Measurements from ENCODE around the gene RUNX3. TPM values are rescaled to one million over a fixed set of nuclear protein-coding genes. Genes with fewer than 3 reads are reported as not detected.

RUNX3 gene
- total and polyA plus RNA-seq, 2 donors from 2014 or later, result 0.47 to 7.9 TPM

GRCh38 chr1:24957016-24957807, 27.1 kb upstream of the RUNX3 start:
- TF ChIP-seq CTCF (IDR thresholded peaks at IDR 0.05; ENCODE audit: borderline replicate concordance, extremely low read depth, insufficient read depth), result no peak
- no peaks in the 10 kb centered on the region for H3K4me1 ChIP-seq (ENCODE audit: control insufficient read depth in 2 of 3, insufficient read depth in 2 of 3, low read depth in 1 of 3, low read length in 3 of 3)
- no peak overlapping the region for H3K9ac ChIP-seq (ENCODE audit: low read length in 3 of 3)
- FAIRE-seq (no peak), DNase-seq (peak in 1 of 5 donors; percentile 37)
- intact Hi-C loops (cut with DNase I), result no loop called here
- H3K27ac ChIP-seq (ENCODE audit: low read depth in 2 of 2, low read length in 2 of 2), result no peak overlapping the region
- H3K27me3 ChIP-seq (ENCODE audit: control insufficient read depth, insufficient read depth, low read length), result no peaks in the 10 kb centered on the region
- no peaks in the 10 kb centered on the region for H3K36me3 ChIP-seq (ENCODE audit: control insufficient read depth in 2 of 3, insufficient read depth in 3 of 3, low read length in 3 of 3)
- H3K4me3 ChIP-seq (ENCODE audit: low read length in 3 of 3), result no peak overlapping the region
- H3K9me3 ChIP-seq (ENCODE audit: control insufficient read depth in 2 of 3, insufficient read depth in 1 of 3, low read length in 3 of 3), result no peaks in the 10 kb centered on the region

GRCh38 chr1:24955779-24956365, 25.8 kb upstream of the RUNX3 start:
- Histone ChIP-seq H3K9me3 (ENCODE audit: control insufficient read depth in 2 of 3, insufficient read depth in 1 of 3, low read length in 3 of 3) (no peaks in the 10 kb centered on the region), H3K4me1 (ENCODE audit: control insufficient read depth in 2 of 3, insufficient read depth in 2 of 3, low read depth in 1 of 3, low read length in 3 of 3) (no peaks in the 10 kb centered on the region), H3K4me3 (ENCODE audit: low read length in 3 of 3) (no peak overlapping the region), H3K36me3 (ENCODE audit: control insufficient read depth in 2 of 3, insufficient read depth in 3 of 3, low read length in 3 of 3) (no peaks in the 10 kb centered on the region), H3K27me3 (ENCODE audit: control insufficient read depth, insufficient read depth, low read length) (no peaks in the 10 kb centered on the region), H3K27ac (ENCODE audit: low read depth in 2 of 2, low read length in 2 of 2) (no peak overlapping the region), H3K9ac (ENCODE audit: low read length in 3 of 3) (no peak overlapping the region)
- DNase-seq, result peak in 1 of 5 donors; percentile 43
- TF ChIP-seq CTCF (IDR thresholded peaks at IDR 0.05; ENCODE audit: borderline replicate concordance, extremely low read depth, insufficient read depth), result no peak
- intact Hi-C loops (cut with DNase I), result no loop called here
- no peak for FAIRE-seq

- Histone ChIP-seq H3K36me3 (ENCODE audit: control insufficient read depth in 2 of 3, insufficient read depth in 3 of 3, low read length in 3 of 3) (no peaks in the 10 kb centered on the region), H3K27me3 (ENCODE audit: control insufficient read depth, insufficient read depth, low read length) (no peaks in the 10 kb centered on the region), H3K4me3 (ENCODE audit: low read length in 3 of 3) (no peak overlapping the region), H3K4me1 (ENCODE audit: control insufficient read depth in 2 of 3, insufficient read depth in 2 of 3, low read depth in 1 of 3, low read length in 3 of 3) (no peaks in the 10 kb centered on the region), H3K9ac (ENCODE audit: low read length in 3 of 3) (no peak overlapping the region), H3K9me3 (ENCODE audit: control insufficient read depth in 2 of 3, insufficient read depth in 1 of 3, low read length in 3 of 3) (no peaks in the 10 kb centered on the region), H3K27ac (ENCODE audit: low read depth in 2 of 2, low read length in 2 of 2) (no peak overlapping the region)
- FAIRE-seq (no peak), DNase-seq (no peak)
- TF ChIP-seq CTCF (IDR thresholded peaks at IDR 0.05; ENCODE audit: borderline replicate concordance, extremely low read depth, insufficient read depth), result no peak
- intact Hi-C loops (cut with DNase I), result no loop called here
Observed at GRCh38 chr1:24955161-24955560, 25.1 kb upstream of the RUNX3 start.
